ENCODE measurements around the gene FBXW7.

The FBXW7 gene

DNA sequence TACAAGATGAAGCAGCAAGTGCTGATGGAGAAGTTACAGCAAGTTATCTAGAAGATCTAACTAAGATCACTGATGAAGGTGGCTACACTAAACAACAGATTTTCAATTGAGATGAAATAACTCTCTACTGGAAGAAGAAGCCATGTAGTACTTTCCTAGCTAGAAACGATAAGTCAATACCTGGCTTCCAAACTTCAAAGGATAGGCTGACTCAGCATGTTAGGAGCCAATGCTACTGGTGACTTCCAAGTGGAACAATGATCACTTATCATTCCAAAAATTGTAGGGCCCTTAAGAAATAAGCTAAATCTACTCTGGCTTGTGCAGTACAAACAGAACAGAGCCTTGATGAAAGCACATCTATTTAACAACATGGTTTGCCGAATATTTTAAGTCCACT lies 55.0 kb downstream of the FBXW7 start:
- TF ChIP-seq ESRRG (CRISPR knock-in tag; IDR thresholded peaks at IDR 0.05) (no peak), ZC3H10 (CRISPR knock-in tag; IDR thresholded peaks at IDR 0.05) (no peak), ZFP3 (CRISPR knock-in tag; IDR thresholded peaks at IDR 0.05) (no peak), ARNTL (CRISPR knock-in tag; IDR thresholded peaks at IDR 0.05; ENCODE audit: borderline replicate concordance, low read depth) (no peak), CSDC2 (CRISPR knock-in tag; IDR thresholded peaks at IDR 0.05) (no peak), TCF4 (CRISPR knock-in tag; IDR thresholded peaks at IDR 0.05; ENCODE audit: borderline replicate concordance) (no peak), ZNF565 (CRISPR knock-in tag; conservative IDR thresholded peaks at IDR 0.05; ENCODE audit: low read depth) (no peak), TOX (CRISPR knock-in tag; IDR thresholded peaks at IDR 0.05; ENCODE audit: borderline replicate concordance) (no peak), ZNF70 (CRISPR knock-in tag; IDR thresholded peaks at IDR 0.05) (no peak), BACH2 (CRISPR knock-in tag; IDR thresholded peaks at IDR 0.05; ENCODE audit: borderline replicate concordance) (no peak), SNAI2 (CRISPR knock-in tag; IDR thresholded peaks at IDR 0.05) (no peak)
- TF ChIP-seq, protein P1, sequence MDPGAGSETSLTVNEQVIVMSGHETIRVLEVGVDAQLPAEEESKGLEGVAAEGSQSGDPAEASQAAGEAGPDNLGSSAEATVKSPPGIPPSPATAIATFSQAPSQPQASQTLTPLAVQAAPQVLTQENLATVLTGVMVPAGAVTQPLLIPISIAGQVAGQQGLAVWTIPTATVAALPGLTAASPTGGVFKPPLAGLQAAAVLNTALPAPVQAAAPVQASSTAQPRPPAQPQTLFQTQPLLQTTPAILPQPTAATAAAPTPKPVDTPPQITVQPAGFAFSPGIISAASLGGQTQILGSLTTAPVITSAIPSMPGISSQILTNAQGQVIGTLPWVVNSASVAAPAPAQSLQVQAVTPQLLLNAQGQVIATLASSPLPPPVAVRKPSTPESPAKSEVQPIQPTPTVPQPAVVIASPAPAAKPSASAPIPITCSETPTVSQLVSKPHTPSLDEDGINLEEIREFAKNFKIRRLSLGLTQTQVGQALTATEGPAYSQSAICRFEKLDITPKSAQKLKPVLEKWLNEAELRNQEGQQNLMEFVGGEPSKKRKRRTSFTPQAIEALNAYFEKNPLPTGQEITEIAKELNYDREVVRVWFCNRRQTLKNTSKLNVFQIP (CRISPR knock-in tag; IDR thresholded peaks at IDR 0.05; ENCODE audit: borderline replicate concordance, low read depth): no peak
- TF ChIP-seq, protein P2, sequence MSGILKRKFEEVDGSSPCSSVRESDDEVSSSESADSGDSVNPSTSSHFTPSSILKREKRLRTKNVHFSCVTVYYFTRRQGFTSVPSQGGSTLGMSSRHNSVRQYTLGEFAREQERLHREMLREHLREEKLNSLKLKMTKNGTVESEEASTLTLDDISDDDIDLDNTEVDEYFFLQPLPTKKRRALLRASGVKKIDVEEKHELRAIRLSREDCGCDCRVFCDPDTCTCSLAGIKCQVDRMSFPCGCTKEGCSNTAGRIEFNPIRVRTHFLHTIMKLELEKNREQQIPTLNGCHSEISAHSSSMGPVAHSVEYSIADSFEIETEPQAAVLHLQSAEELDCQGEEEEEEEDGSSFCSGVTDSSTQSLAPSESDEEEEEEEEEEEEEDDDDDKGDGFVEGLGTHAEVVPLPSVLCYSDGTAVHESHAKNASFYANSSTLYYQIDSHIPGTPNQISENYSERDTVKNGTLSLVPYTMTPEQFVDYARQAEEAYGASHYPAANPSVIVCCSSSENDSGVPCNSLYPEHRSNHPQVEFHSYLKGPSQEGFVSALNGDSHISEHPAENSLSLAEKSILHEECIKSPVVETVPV (CRISPR knock-in tag; IDR thresholded peaks at IDR 0.05): no peak
- no peak for ATAC-seq

DNA sequence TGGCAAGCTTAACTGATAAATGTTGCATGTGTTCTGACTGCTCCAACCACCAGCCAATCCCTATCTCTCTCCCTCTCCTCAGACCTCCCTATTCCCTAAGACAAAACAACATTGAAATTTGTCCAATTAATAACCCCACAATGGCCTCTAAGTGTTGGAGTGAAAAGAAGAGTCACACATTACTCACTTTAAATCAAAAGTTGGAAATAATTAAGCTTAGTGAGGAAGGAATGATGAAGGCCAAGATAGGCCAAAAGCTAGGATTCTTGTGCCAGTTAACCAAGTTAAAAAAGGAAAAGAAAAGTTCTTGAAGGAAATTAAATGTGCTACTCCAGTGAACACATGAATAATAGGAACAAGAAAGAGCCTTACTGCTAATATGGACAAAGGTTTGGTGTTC lies 55.6 kb downstream of the FBXW7 start:
- TF ChIP-seq BACH2 (CRISPR knock-in tag; IDR thresholded peaks at IDR 0.05; ENCODE audit: borderline replicate concordance): no peak
- TF ChIP-seq, protein P1 (CRISPR knock-in tag; IDR thresholded peaks at IDR 0.05; ENCODE audit: borderline replicate concordance, low read depth): no peak
- TF ChIP-seq, protein P2 (CRISPR knock-in tag; IDR thresholded peaks at IDR 0.05): no peak
- TF ChIP-seq, protein P3, sequence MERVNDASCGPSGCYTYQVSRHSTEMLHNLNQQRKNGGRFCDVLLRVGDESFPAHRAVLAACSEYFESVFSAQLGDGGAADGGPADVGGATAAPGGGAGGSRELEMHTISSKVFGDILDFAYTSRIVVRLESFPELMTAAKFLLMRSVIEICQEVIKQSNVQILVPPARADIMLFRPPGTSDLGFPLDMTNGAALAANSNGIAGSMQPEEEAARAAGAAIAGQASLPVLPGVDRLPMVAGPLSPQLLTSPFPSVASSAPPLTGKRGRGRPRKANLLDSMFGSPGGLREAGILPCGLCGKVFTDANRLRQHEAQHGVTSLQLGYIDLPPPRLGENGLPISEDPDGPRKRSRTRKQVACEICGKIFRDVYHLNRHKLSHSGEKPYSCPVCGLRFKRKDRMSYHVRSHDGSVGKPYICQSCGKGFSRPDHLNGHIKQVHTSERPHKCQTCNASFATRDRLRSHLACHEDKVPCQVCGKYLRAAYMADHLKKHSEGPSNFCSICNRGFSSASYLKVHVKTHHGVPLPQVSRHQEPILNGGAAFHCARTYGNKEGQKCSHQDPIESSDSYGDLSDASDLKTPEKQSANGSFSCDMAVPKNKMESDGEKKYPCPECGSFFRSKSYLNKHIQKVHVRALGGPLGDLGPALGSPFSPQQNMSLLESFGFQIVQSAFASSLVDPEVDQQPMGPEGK (CRISPR knock-in tag; IDR thresholded peaks at IDR 0.05; ENCODE audit: borderline replicate concordance): no peak
- no peak for TF ChIP-seq ZC3H10 (CRISPR knock-in tag; IDR thresholded peaks at IDR 0.05)
- no peak for TF ChIP-seq CSDC2 (CRISPR knock-in tag; IDR thresholded peaks at IDR 0.05)
- TF ChIP-seq ESRRG (CRISPR knock-in tag; IDR thresholded peaks at IDR 0.05): no peak
- no peak for TF ChIP-seq TOX (CRISPR knock-in tag; IDR thresholded peaks at IDR 0.05; ENCODE audit: borderline replicate concordance)
- no peak for TF ChIP-seq ARNTL (CRISPR knock-in tag; IDR thresholded peaks at IDR 0.05; ENCODE audit: borderline replicate concordance, low read depth)
- TF ChIP-seq SNAI2 (CRISPR knock-in tag; IDR thresholded peaks at IDR 0.05): no peak
- no peak for TF ChIP-seq RARB (CRISPR knock-in tag; IDR thresholded peaks at IDR 0.05)
- no peak for TF ChIP-seq OSR1 (CRISPR knock-in tag; IDR thresholded peaks at IDR 0.05)
- no peak for TF ChIP-seq ZFP30 (CRISPR knock-in tag; IDR thresholded peaks at IDR 0.05)
- TF ChIP-seq, protein P4, sequence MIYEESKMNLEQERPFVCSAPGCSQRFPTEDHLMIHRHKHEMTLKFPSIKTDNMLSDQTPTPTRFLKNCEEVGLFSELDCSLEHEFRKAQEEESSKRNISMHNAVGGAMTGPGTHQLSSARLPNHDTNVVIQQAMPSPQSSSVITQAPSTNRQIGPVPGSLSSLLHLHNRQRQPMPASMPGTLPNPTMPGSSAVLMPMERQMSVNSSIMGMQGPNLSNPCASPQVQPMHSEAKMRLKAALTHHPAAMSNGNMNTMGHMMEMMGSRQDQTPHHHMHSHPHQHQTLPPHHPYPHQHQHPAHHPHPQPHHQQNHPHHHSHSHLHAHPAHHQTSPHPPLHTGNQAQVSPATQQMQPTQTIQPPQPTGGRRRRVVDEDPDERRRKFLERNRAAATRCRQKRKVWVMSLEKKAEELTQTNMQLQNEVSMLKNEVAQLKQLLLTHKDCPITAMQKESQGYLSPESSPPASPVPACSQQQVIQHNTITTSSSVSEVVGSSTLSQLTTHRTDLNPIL (CRISPR knock-in tag; IDR thresholded peaks at IDR 0.05; ENCODE audit: low read depth): no peak
- no peak for TF ChIP-seq ISL1 (CRISPR knock-in tag; IDR thresholded peaks at IDR 0.05)
- TF ChIP-seq PPARA (CRISPR knock-in tag; IDR thresholded peaks at IDR 0.05; ENCODE audit: borderline replicate concordance): no peak
- TF ChIP-seq ZNF70 (CRISPR knock-in tag; IDR thresholded peaks at IDR 0.05): no peak
- no peak for TF ChIP-seq ZNF565 (CRISPR knock-in tag; conservative IDR thresholded peaks at IDR 0.05; ENCODE audit: low read depth)
- TF ChIP-seq, protein P5, sequence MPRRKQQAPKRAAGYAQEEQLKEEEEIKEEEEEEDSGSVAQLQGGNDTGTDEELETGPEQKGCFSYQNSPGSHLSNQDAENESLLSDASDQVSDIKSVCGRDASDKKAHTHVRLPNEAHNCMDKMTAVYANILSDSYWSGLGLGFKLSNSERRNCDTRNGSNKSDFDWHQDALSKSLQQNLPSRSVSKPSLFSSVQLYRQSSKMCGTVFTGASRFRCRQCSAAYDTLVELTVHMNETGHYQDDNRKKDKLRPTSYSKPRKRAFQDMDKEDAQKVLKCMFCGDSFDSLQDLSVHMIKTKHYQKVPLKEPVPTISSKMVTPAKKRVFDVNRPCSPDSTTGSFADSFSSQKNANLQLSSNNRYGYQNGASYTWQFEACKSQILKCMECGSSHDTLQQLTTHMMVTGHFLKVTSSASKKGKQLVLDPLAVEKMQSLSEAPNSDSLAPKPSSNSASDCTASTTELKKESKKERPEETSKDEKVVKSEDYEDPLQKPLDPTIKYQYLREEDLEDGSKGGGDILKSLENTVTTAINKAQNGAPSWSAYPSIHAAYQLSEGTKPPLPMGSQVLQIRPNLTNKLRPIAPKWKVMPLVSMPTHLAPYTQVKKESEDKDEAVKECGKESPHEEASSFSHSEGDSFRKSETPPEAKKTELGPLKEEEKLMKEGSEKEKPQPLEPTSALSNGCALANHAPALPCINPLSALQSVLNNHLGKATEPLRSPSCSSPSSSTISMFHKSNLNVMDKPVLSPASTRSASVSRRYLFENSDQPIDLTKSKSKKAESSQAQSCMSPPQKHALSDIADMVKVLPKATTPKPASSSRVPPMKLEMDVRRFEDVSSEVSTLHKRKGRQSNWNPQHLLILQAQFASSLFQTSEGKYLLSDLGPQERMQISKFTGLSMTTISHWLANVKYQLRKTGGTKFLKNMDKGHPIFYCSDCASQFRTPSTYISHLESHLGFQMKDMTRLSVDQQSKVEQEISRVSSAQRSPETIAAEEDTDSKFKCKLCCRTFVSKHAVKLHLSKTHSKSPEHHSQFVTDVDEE (CRISPR knock-in tag; IDR thresholded peaks at IDR 0.05): no peak
- no peak for ATAC-seq
